HG02623 (cell line): ENCODE data around the gene RPS19.
"Not testable (repeated sequence)": the region's sequence is repeated elsewhere in the genome, so short reads cannot be mapped to it uniquely, and the experiment has no call there.

ENCODE experiments used
- ATAC-seq: cut with Tn5 transposase; IDR thresholded peaks from one replicate; pipeline ENCODE4 v1.9.1; 2021; ENCODE audit warnings: moderate library complexity; ENCODE audit not compliant: unreplicated experiment

RPS19 gene

DNA sequence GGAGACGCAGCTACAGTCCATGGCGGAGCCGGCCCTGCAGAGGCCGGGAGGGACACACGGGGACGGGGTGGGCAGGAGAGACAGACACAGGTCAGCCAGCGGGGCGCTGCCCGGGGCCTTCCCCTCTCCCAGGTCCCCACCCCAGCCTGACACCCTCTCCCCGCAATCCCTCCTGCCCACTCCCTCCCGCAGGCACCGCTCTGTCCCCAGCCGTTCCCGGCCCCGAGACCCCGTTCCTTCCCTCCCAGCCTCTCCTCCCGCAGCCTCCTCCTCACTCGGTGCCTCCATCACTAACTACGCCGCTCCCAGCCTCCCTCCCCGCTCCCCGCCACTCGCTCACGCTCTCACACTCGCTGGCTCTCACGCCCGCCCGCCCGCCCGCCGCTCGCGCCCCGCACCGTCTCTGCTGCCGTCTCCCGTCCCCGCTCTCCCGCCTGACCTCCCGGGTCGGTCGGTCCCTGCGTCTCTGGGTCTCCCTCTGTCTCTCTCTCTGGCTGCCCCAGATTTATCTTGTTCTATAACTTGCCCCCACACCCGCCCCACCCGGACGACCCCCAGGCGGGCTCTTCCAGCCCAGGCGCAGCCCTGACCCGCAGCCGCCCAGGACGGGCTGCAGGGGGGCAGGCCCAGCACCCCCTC lies 53.0 kb downstream of the RPS19 start:
- ATAC-seq, result no peak

DNA sequence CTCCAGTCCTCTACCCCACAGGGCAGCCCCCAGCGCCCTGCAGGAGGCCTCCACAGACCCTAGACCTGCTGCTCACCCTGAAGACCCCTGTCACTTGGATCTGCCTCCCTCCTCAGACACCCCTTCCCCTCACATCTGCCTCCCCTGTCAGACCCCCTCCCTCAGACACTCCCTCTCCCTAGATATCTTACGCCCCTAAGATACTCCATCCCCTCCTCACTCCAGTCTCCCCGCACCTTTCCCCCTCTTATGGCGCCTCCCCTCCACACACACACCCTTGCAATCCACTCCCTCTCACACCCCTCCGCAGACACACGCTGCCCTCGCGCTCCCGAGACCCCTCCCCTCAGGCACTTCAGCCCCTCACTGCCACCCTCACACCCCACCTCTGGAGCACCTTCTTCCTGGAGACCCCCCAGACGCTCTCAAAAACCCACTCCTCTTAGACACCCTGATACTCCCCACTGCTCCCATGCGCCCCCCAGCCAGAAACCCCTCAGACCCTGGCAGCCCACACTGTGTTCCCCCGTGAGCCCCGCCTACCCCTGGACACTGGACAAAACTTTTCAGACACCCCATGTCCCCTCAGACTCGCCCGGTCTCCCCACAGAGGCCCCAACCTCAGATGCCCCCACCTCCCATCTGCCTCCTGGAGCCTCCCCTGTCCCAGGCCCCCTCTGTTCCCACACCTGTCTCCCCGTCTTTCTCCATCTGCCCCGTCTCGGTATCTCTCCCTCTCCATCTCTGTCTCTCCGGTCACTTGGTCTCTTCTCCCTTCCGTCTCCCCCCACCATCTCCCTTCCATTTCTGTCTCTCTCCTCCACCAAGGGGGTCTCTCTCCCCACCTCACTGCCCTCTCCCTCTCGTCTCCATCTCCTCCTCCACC lies 53.7 kb downstream of the RPS19 start:
- no peak for ATAC-seq

DNA sequence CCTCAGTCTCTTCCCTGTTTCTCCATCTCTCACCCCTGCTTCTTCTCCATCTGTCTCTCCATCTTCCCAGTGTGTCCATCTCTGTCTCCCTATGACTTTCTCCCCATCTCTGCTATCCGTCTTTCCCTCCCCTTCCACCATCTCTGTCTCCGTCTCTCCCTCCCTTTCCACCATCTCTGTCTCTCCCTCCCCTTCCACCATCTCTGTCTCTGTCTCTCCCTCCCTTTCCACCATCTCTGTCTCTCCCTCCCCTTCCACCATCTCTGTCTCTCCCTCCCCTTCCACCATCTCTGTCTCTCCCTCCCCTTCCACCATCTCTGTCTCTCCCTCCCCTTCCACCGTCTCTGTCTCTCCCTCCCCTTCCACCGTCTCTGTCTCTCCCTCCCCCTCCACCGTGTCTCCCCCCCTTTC lies 54.4 kb downstream of the RPS19 start:
- not testable (repeated sequence) for ATAC-seq

DNA sequence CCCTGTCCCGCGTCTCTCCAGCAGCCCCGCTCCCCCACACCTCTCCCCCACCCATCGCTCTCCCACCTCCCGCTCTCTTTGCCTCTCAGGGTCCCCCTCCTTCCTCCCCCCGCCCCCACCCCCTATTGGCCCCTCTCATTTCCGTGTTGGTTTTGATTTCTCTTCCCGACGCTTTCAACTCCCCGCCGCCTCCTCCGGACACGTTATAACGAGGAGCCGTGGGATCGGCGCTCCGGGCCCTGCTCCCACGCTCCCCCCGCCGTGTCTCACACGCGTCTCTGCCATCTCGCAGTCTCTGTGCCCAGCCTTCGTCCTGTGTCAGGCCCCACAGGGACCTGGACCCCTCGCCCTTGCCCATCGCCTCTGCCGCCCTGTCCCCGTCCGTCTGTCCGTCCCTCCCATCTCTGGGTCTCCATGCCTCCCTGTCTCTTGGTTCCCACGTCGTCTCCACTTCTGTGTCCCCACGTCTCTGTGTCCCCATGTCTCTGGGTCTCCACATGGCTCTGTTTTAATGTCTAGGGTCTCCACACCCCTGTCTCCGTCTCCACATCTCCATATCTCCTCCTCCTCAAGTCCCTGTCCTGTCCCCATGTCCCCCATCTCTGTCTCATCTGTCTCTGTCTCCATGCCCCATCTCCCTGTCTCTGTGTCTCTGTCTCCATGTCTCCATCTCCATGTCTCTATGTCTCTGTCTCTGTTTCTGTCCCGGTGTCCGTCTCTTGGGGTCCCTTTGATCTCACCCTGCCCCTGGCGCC lies 55.1 kb downstream of the RPS19 start:
- no peak for ATAC-seq

DNA sequence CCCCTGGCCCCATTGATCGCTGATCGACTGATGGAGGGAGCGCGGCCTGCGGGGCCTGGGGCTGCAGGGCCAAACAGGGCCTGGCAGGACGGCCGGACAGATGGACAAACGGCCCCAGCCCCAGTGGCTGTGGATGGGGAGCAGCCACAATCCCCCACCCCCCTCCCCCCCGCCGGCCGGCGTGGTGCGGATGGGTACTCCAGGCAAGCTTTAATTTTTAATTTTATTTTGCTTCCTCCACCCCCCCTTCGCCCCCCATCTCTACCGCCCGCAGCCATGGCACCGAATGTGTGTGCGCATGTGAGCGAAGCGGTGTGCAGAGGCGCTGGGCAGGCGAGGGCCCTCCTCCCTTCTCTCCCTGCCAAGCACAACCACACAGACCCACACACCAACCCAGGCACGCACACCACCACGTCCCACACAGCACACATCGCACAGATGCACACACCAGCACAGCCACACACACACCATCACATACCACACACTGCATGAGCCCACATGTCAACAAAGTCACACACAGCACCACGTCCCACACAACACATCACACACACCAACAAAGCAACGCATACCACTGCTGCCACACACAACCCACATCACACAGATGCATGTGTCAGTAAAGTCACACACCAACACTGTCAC lies 55.8 kb downstream of the RPS19 start:
- ATAC-seq, result no peak

DNA sequence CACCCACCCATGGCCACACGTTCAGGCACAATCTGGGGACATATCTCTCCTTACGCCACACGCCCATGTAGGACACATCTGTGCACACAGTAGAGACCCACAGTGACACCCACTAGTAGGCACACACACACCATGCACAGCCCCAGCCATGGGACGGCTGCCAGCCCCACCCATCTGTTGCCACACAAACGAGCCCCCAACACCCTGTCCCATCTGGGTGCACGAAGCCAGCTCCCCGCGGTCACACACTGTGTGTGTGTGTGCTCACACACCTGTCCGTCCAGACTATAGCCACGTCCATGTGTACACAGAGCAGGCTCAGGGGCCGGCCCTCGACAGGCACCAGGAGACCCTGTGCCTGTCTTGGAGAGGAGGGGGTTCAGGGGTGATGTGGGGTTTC lies 57.6 kb downstream of the RPS19 start:
- ATAC-seq, result no peak

DNA sequence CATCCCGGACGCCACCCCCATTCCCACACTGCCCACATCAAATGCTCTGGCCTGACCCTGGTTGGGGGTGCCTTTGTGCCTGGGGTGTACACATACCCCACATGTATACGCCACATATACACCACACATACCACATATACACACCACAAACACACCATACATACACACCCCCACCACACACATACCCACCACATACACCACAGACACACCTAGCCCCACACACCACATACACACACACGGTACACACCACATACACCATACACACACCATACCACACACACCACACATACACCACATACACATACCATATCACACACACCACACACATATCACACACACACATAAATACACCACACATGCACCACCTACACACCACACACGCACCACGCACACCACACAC lies 58.0 kb downstream of the RPS19 start:
- no peak for ATAC-seq

DNA sequence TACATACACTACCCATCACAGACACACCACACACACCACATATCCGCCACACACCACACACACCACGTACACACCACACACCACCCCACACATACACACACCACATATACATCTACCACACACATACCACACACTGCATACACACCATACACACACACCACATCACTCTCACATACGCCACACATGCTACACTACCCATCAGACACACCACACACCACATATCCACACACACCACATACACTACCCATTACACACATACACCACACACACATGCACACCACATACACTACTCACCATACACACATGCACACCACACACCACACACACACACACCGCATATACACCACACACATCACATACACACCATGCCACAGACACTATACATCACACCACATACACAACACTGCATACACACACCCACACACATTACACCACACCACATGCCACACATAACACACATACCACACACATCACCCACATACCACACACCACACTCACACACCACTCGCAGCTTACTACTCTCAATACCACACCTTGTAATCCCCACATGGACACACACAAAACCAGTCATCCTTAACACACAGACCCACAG lies 58.7 kb downstream of the RPS19 start:
- no peak for ATAC-seq

DNA sequence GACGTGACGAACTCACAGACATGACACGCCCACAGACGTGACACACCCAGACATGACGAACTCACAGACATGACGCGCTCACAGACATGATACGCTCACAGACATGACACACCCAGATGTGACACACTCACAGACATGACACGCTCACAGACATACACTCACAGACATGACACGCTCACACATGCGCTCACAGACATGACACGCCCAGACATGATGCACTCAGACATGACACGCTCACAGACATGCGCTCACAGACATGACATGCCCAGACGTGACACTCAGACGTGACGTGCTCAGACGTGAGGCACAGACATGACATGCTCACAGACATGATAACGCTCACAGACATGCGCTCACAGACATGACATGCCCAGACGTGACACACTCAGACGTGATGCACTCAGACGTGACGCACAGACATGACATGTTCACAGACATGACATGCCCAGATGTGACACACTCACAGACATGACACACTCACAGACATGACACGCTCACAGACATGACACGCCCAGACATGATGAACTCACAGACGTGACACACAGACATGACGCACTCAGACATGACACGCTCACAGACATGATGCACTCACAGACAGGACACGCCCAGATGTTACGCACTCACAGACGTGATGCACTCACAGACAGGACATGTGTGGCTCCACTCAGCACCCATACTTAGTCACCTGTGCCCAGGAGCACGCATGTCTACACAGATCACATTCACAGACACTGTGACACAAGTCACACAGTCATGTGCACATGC lies 60.1 kb downstream of the RPS19 start:
- ATAC-seq, result no peak

DNA sequence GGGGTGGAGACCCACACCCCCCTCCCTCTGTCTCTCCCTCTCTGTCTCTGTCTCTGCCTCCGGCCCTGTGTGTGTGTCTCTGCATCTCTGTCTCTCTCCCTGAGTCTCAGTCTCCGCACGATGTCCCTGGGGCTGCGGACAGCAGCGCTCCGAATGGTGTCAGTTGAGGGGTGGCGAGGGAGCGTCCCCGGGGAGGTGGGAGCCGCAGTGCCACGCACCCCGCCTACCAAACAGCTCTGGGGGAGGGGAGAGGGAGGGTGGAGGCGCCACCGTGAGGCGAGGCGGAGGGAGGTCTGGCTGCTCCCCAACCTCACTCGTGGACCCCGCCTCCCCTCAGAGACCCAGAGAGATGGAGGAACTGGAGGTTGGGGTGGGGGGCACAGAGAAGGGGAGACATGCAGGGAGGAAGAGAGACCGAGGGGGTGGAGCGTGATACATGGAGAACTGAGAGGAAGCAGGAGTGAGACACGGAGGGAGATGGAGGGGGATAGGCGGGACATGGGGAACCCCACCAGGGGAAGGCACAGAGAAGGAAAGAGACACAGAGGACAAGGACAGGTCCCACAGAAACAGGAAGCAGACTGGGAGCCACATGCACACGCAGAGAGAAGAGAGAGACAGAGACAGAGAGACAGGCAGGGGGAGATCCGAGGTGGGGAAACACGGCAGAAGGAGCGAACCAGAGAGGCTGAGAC lies 61.0 kb downstream of the RPS19 start:
- ATAC-seq, result no peak

DNA sequence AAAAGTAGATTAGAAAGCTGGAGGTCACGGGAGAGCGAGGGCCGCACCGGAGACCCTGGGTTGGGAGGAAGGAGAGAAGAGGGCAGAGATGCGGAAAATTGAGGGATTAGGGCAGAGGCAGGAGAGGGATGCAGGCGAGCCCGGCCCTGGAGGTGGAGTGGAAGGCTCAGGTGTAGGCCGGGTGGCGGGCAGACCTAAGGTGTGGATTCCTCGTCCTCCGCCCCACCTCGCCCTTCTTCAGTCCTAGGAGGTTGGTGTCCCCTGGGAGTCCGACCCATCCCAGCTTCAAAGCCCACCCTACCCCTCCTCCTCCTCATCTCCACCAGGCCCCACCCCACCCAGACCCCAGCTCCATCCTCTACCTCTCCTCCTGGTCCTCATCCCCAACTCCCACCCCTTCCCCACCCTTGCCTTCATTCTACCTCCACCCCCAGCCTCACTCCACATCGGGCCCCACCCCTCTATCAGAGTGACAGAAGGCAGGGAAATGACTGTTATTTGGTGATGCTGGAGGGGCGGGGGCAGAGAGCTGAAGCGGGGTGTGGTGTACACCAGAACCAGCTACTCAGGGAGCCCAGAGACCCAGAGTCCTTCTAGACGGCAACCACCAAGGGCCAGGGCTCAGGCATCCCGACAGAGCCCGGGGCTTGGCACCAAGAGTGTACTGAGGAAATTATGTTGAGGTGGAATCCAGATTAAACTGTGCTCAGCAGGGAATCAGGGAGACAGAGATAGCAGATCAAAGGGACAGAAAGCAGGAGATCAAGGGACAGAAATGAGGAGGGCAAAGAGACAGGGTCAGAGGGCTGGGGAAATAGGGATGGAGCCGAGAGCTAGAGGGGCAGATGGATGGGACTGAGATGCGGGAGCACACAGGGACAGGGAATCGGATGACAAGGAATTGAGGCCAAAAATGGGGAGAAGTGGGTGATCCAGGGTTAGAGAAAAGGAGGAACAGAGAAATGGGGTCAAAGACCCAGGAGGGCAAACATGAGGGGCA lies 61.8 kb downstream of the RPS19 start:
- ATAC-seq, result no peak
